NT2/D1 (cell line): ENCODE results near the gene CYFIP1.

Experiments used
- DNase-seq: peaks from one replicate; pipeline ENCODE4 v3.0.0-alpha.2; 2011; ENCODE audit warnings: low read depth, low spot score
- H3K27me3 ChIP-seq: 2 replicates; pipeline ENCODE4 v1.6.0; 2011; ENCODE audit warnings: mild to moderate bottlenecking; ENCODE audit not compliant: insufficient read length, insufficient read depth
- H3K36me3 ChIP-seq: 2 replicates; pipeline ENCODE4 v1.6.1; 2011; ENCODE audit warnings: mild to moderate bottlenecking, low read length, mixed read lengths; ENCODE audit not compliant: insufficient read depth, insufficient read length
- H3K4me1 ChIP-seq: 2 replicates; pipeline ENCODE4 v1.5.1; 2011; ENCODE audit not compliant: insufficient read depth, insufficient read length
- H3K4me3 ChIP-seq: 2 replicates; pipeline ENCODE4 v1.5.1; 2011; ENCODE audit warnings: low read depth; ENCODE audit not compliant: insufficient read length
- H3K9ac ChIP-seq: 2 replicates; pipeline ENCODE4 v1.6.0; 2011; ENCODE audit warnings: low read depth; ENCODE audit not compliant: insufficient read length
- H3K9me3 ChIP-seq: 2 replicates; pipeline ENCODE4 v1.5.1; 2011; ENCODE audit warnings: mild to moderate bottlenecking, low read length; ENCODE audit not compliant: insufficient read depth
- SUZ12 ChIP-seq: IDR thresholded peaks from 2 replicates; pipeline ENCODE4 v1.6.1; 2011; ENCODE audit not compliant: insufficient read length, insufficient read depth; ENCODE audit errors: extremely low read depth
- YY1 ChIP-seq: IDR thresholded peaks from 2 replicates; pipeline ENCODE4 v1.6.1; 2011; ENCODE audit not compliant: insufficient read length, insufficient read depth
- ZNF274 ChIP-seq: IDR thresholded peaks from 2 replicates; pipeline ENCODE4 v1.6.1; 2011; ENCODE audit warnings: mild to moderate bottlenecking, low read depth, low read length

CYFIP1 gene

GRCh38 chr15:22939051-22939450 is 41.1 kb downstream of the CYFIP1 start:
- peaks cover 55% of the 10 kb centered on the region for H3K36me3 ChIP-seq
- no peak overlapping the region for H3K4me3 ChIP-seq
- H3K4me1 ChIP-seq = no peaks in the 10 kb centered on the region
- no peaks in the 10 kb centered on the region for H3K27me3 ChIP-seq
- no peak for DNase-seq
- H3K9ac ChIP-seq = no peak overlapping the region
- TF ChIP-seq ZNF274 (no peak), YY1 (no peak), SUZ12 (no peak)
- no peaks in the 10 kb centered on the region for H3K9me3 ChIP-seq

- Histone ChIP-seq H3K4me1 (no peaks in the 10 kb centered on the region), H3K4me3 (no peak overlapping the region), H3K9ac (no peak overlapping the region), H3K36me3 (peaks cover 56% of the 10 kb centered on the region), H3K9me3 (no peaks in the 10 kb centered on the region), H3K27me3 (no peaks in the 10 kb centered on the region)
- DNase-seq = no peak
- TF ChIP-seq SUZ12 = no peak
- TF ChIP-seq YY1 = no peak
- TF ChIP-seq ZNF274 = no peak
These were observed 43.3 kb downstream of the CYFIP1 start for GRCh38 chr15:22936577-22937472.

GRCh38 chr15:22933641-22934061 is 46.5 kb downstream of the CYFIP1 start:
- H3K4me3 ChIP-seq = no peak overlapping the region
- no peaks in the 10 kb centered on the region for H3K27me3 ChIP-seq
- no peaks in the 10 kb centered on the region for H3K4me1 ChIP-seq
- H3K36me3 ChIP-seq = peaks cover 59% of the 10 kb centered on the region
- DNase-seq = no peak
- H3K9me3 ChIP-seq = no peaks in the 10 kb centered on the region
- TF ChIP-seq SUZ12 = no peak
- TF ChIP-seq ZNF274 = no peak
- no peak overlapping the region for H3K9ac ChIP-seq

- Histone ChIP-seq H3K4me3 (no peak overlapping the region), H3K36me3 (peaks cover 52% of the 10 kb centered on the region), H3K4me1 (no peaks in the 10 kb centered on the region), H3K9ac (no peak overlapping the region), H3K9me3 (no peaks in the 10 kb centered on the region), H3K27me3 (no peaks in the 10 kb centered on the region)
- no peak for TF ChIP-seq SUZ12
- no peak for TF ChIP-seq YY1
- TF ChIP-seq ZNF274 = no peak
- no peak for DNase-seq
These were observed 48.2 kb downstream of the CYFIP1 start for GRCh38 chr15:22931784-22932536.

GRCh38 chr15:22930782-22931484 is 49.2 kb downstream of the CYFIP1 start:
- DNase-seq = no peak
- Histone ChIP-seq H3K27me3 (no peaks in the 10 kb centered on the region), H3K9me3 (no peaks in the 10 kb centered on the region), H3K36me3 (peaks cover 45% of the 10 kb centered on the region), H3K4me1 (no peaks in the 10 kb centered on the region), H3K9ac (no peak overlapping the region), H3K4me3 (no peak overlapping the region)
- no peak for TF ChIP-seq SUZ12
- no peak for TF ChIP-seq YY1
- TF ChIP-seq ZNF274 = no peak

GRCh38 chr15:22927761-22928160 is 52.4 kb downstream of the CYFIP1 start:
- DNase-seq = no peak
- Histone ChIP-seq H3K9ac (no peak overlapping the region), H3K9me3 (no peaks in the 10 kb centered on the region), H3K4me1 (no peaks in the 10 kb centered on the region), H3K4me3 (no peak overlapping the region), H3K27me3 (no peaks in the 10 kb centered on the region), H3K36me3 (peaks cover 37% of the 10 kb centered on the region)
- no peak for TF ChIP-seq YY1
- no peak for TF ChIP-seq ZNF274
- TF ChIP-seq SUZ12 = no peak

GRCh38 chr15:22925875-22926274 is 54.3 kb downstream of the CYFIP1 start:
- H3K36me3 ChIP-seq = peaks cover 25% of the 10 kb centered on the region
- no peaks in the 10 kb centered on the region for H3K27me3 ChIP-seq
- DNase-seq = no peak
- no peaks in the 10 kb centered on the region for H3K4me1 ChIP-seq
- no peaks in the 10 kb centered on the region for H3K9me3 ChIP-seq
- TF ChIP-seq YY1 (no peak), ZNF274 (no peak)
- no peak overlapping the region for H3K9ac ChIP-seq
- H3K4me3 ChIP-seq = no peak overlapping the region
